GM15510 (cell line): ENCODE results near the gene LRRC47.

Source experiments
- POLR2A ChIP-seq: IDR thresholded peaks from 3 replicates; pipeline ENCODE4 v1.6.1; 2011; ENCODE audit warnings: borderline replicate concordance; ENCODE audit not compliant: insufficient read length; ENCODE audit errors: extremely low read depth

LRRC47 gene

GRCh38 chr1:3759796-3760195, 36.5 kb downstream of the LRRC47 start:
- TF ChIP-seq POLR2A: no peak

- TF ChIP-seq POLR2A: no peak
Measured at GRCh38 chr1:3759164-3759563, 37.1 kb downstream of the LRRC47 start.

GRCh38 chr1:3756394-3756793, 39.9 kb downstream of the LRRC47 start:
- no peak for TF ChIP-seq POLR2A

GRCh38 chr1:3753656-3754454, 42.4 kb downstream of the LRRC47 start:
- TF ChIP-seq POLR2A: no peak

- no peak for TF ChIP-seq POLR2A
Measured at GRCh38 chr1:3752400-3752945, 43.8 kb downstream of the LRRC47 start, which contains the start of gene CCDC27. Gene CCDC27 (plus strand): TSS chr1:3752450. CDS start chr1:3752482, 32 bp downstream.

- TF ChIP-seq POLR2A: no peak
Measured at GRCh38 chr1:3750741-3751140, 45.6 kb downstream of the LRRC47 start.

GRCh38 chr1:3749512-3749911, 46.8 kb downstream of the LRRC47 start:
- TF ChIP-seq POLR2A: no peak

GRCh38 chr1:3747903-3748302, 48.4 kb downstream of the LRRC47 start:
- TF ChIP-seq POLR2A: no peak

- TF ChIP-seq POLR2A: no peak
Measured at GRCh38 chr1:3747522-3747848, 48.8 kb downstream of the LRRC47 start.

GRCh38 chr1:3746830-3747521, 49.3 kb downstream of the LRRC47 start:
- peak; percentile 69 for TF ChIP-seq POLR2A

GRCh38 chr1:3746389-3746829, 49.9 kb downstream of the LRRC47 start:
- TF ChIP-seq POLR2A: no peak

GRCh38 chr1:3745590-3746381, 50.5 kb downstream of the LRRC47 start:
- TF ChIP-seq POLR2A: no peak

GRCh38 chr1:3745071-3745470, 51.2 kb downstream of the LRRC47 start:
- no peak for TF ChIP-seq POLR2A

- TF ChIP-seq POLR2A: no peak
Measured at GRCh38 chr1:3744646-3745045, 51.7 kb downstream of the LRRC47 start.

GRCh38 chr1:3743826-3744225, 52.5 kb downstream of the LRRC47 start:
- no peak for TF ChIP-seq POLR2A
